Fibroblast of lung (primary cell): Measurements from ENCODE around the gene RTCA.

Experiments used
- CTCF ChIP-seq, 2 donors: IDR thresholded peaks in 1 of 2; conservative IDR thresholded peaks in 1 of 2; 1 replicate in 1 of 2; 2 replicates in 1 of 2; pipeline ENCODE4 v1.5.1; 2011 to 2012; ENCODE audit warnings: low read length in 2 of 2, control low read depth in 1 of 2, inconsistent platforms in 1 of 2, low read depth in 1 of 2, mild to moderate bottlenecking in 1 of 2
- EZH2 ChIP-seq: IDR thresholded peaks from 2 replicates; pipeline ENCODE4 v1.5.1; 2012; ENCODE audit warnings: low read length, control low read depth, mild to moderate bottlenecking; ENCODE audit errors: missing control alignments

- TF ChIP-seq EZH2 (no peak), CTCF (conservative IDR thresholded peaks at IDR 0.05 in 1 of 2, IDR thresholded peaks at IDR 0.05 in 1 of 2; ENCODE audit: low read depth in 1 of 2, low read length in 2 of 2) (no peak)
Observed at GRCh38 chr1:100302739-100303138, 36.7 kb downstream of the RTCA start.
